NB4 (cell line): ENCODE measurements around the gene PDE6C.

ENCODE experiments used
- CTCF ChIP-seq: IDR thresholded peaks from one replicate; pipeline ENCODE4 v1.5.1; 2012; ENCODE audit warnings: low read depth, low read length
- POLR2A ChIP-seq: IDR thresholded peaks from 2 replicates; pipeline ENCODE4 v1.6.1; 2011; ENCODE audit warnings: mild to moderate bottlenecking; ENCODE audit not compliant: insufficient read length; ENCODE audit errors: extremely low read depth

- TF ChIP-seq CTCF (no peak), POLR2A (no peak)
These were observed 32.2 kb upstream of the PDE6C start for GRCh38 chr10:93579985-93580711.
